Caco-2 (cell line): ENCODE data around the gene EPS8L2. TPM values are rescaled to one million over a fixed set of nuclear protein-coding genes. Genes with fewer than 3 reads are reported as not detected.
A peak's percentile ranks its signal among the peaks of the same experiment; 100 is the strongest.

ENCODE experiments used
- BruUV-seq: library from RNA; stranded (reverse); fragments of 400-500 nt; replicated peaks from 2 replicates; lab custom pipeline; 2021; lab: Mats Ljungman, UMichigan
- CTCF ChIA-PET: fragments of 300-600 bp; sonication (Branson Sonifier 250); formaldehyde crosslinking; loops from one replicate; lab custom pipeline; 2022; ENCODE audit warnings: antibody characterized with exemption; lab: Charles Lee
- POLR2A ChIA-PET: fragments of 300-600 bp; sonication (Branson Sonifier 250); formaldehyde crosslinking; loops from one replicate; lab custom pipeline; 2022; ENCODE audit warnings: antibody characterized with exemption; lab: Charles Lee
- DNase-seq, 2 experiments: peaks; one replicate each; pipeline versions ENCODE4 v3.0.0 to v3.0.0-alpha.2; 2020 to 2022
- H3K27me3 ChIP-seq: replicated peaks from 2 replicates; pipeline ENCODE4 v1.6.0; 2011; ENCODE audit warnings: low read length; ENCODE audit not compliant: control insufficient read depth, insufficient read depth
- H3K36me3 ChIP-seq: 2 replicates; pipeline ENCODE4 v1.5.1; 2011; ENCODE audit warnings: low read length; ENCODE audit not compliant: control insufficient read depth, insufficient read depth
- H3K4me1 ChIP-seq: fragments of 250-450 bp; sonication (Bioruptor Pico); 2 replicates; pipeline ENCODE4 v1.5.1; 2020; ENCODE audit warnings: mild to moderate bottlenecking
- H3K4me3 ChIP-seq: 2 replicates; pipeline ENCODE4 v1.5.1; 2011; ENCODE audit warnings: low read depth, mild to moderate bottlenecking, control low read depth, low read length
- H3K9me3 ChIP-seq: fragments of 250-450 bp; sonication (Bioruptor Pico); 2 replicates; pipeline ENCODE4 v1.5.1; 2020; ENCODE audit warnings: mild to moderate bottlenecking, moderate library complexity
- H3K27ac Mint-ChIP-seq: one replicate; pipeline ENCODE4 v1.8.0; 2022; ENCODE audit warnings: mixed read lengths; ENCODE audit not compliant: unreplicated experiment
- H3K27me3 Mint-ChIP-seq: one replicate; pipeline ENCODE4 v1.8.0; 2022; ENCODE audit warnings: mixed read lengths; ENCODE audit not compliant: insufficient read depth, unreplicated experiment
- H3K36me3 Mint-ChIP-seq: one replicate; pipeline ENCODE4 v1.8.0; 2022; ENCODE audit warnings: mild to moderate bottlenecking, mixed read lengths; ENCODE audit not compliant: insufficient read depth, unreplicated experiment
- H3K4me1 Mint-ChIP-seq: one replicate; pipeline ENCODE4 v1.8.0; 2022; ENCODE audit warnings: low read depth, mixed read lengths; ENCODE audit not compliant: unreplicated experiment
- H3K4me3 Mint-ChIP-seq: one replicate; pipeline ENCODE4 v1.8.0; 2022; ENCODE audit warnings: mild to moderate bottlenecking, moderate library complexity, mixed read lengths; ENCODE audit not compliant: unreplicated experiment
- H3K9me3 Mint-ChIP-seq: one replicate; pipeline ENCODE4 v1.8.0; 2022; ENCODE audit warnings: mixed read lengths; ENCODE audit not compliant: unreplicated experiment
- intact Hi-C: fragments of 100-400 bp; cut with micrococcal nuclease; formaldehyde crosslinking; loops from one replicate; pipeline ENCODE4 v1.10.0; 2022; ENCODE audit not compliant: unreplicated experiment
- total RNA-seq: library from RNA; stranded (reverse); gene quantifications from 2 replicates; pipeline ENCODE4 v1.2.3, GENCODE V29; 2022
- TF ChIP-seq, protein P1 (sequence below), 2 experiments: fragments of 200-600 bp in 1 of 2; IDR thresholded peaks; 1 replicate in 1 of 2; 2 replicates in 1 of 2; pipeline versions ENCODE4 v1.5.1 to v1.8.0; 2011 to 2022; ENCODE audit warnings: antibody characterized with exemption in 1 of 2, control low read depth in 1 of 2, inconsistent platforms in 1 of 2, low read depth in 1 of 2, low read length in 1 of 2, mild to moderate bottlenecking in 1 of 2, moderate library complexity in 1 of 2; ENCODE audit not compliant: insufficient read depth in 1 of 2, severe bottlenecking in 1 of 2, unreplicated experiment in 1 of 2

Gene EPS8L2
- total RNA-seq, 1 experiment from 2014 or later = 224 TPM

DNA sequence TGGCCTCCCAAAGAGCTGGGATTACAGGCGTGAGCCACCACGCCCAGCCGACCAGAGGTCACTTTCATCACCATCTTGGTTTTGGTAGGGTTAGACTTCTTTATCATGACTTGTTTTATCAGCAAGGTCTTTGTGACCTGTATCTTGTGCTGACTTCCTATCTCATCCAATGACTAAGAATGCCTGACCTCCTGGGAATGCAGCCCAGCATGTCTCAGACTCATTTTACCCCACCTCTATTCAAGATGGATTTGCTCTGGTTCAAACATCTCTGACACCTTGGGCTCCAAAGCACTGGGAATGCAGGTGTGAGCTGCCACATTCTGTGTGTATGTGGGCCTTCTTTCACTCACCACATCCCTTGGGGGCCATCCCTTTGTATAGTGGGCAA lies 36.1 kb downstream of the EPS8L2 start:
- no peaks in the 10 kb centered on the region for H3K9me3 ChIP-seq
- TF ChIP-seq, protein P1, sequence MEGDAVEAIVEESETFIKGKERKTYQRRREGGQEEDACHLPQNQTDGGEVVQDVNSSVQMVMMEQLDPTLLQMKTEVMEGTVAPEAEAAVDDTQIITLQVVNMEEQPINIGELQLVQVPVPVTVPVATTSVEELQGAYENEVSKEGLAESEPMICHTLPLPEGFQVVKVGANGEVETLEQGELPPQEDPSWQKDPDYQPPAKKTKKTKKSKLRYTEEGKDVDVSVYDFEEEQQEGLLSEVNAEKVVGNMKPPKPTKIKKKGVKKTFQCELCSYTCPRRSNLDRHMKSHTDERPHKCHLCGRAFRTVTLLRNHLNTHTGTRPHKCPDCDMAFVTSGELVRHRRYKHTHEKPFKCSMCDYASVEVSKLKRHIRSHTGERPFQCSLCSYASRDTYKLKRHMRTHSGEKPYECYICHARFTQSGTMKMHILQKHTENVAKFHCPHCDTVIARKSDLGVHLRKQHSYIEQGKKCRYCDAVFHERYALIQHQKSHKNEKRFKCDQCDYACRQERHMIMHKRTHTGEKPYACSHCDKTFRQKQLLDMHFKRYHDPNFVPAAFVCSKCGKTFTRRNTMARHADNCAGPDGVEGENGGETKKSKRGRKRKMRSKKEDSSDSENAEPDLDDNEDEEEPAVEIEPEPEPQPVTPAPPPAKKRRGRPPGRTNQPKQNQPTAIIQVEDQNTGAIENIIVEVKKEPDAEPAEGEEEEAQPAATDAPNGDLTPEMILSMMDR (IDR thresholded peaks at IDR 0.05; ENCODE audit: insufficient read depth in 1 of 2, low read depth in 1 of 2, low read length in 1 of 2, severe bottlenecking in 1 of 2, unreplicated experiment in 1 of 2) = no peak

DNA sequence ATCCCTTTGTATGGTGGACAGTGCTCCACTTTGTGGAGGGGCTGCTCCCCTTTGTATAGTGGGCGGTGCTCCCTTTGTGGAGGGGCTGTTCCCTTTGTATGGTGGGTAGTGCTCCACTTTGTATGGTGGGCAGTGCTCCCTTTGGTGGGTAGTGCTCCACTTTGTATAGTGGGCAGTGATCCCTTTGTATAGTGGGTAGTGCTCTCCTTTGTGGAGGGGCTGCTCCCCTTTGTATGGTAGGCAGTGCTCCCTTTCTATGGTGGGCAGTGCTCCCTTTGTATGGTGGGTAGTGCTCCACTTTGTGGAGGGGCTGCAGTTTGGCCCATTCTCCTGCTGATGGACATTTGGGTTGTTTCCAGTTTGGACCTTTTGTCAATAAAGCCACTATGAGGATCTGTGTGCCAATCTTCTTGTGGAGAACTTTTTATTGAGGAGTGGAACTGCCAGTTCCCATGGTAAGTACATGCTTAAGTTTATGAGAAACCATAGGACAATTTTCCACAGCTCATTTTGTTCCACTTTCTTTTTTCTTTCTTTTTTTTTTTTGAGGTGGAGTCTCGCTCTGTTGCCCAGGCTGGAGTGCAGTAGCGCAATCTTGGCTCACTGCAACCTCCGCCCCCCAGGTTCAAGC lies 36.7 kb downstream of the EPS8L2 start:
- DNase-seq = no peak
- H3K27me3 Mint-ChIP-seq = no peaks in the 10 kb centered on the region
- CTCF ChIA-PET = interaction anchor here (0.6 kb wide), 1 partner anchor 47 kb away, joined by 4 read pairs; the partner anchor contains the start of gene TMEM80
- no peaks in the 10 kb centered on the region for H3K36me3 ChIP-seq
- peaks cover 14% of the 10 kb centered on the region for H3K36me3 Mint-ChIP-seq
- peaks cover 26% of the 10 kb centered on the region for H3K4me1 Mint-ChIP-seq
- H3K9me3 Mint-ChIP-seq = no peaks in the 10 kb centered on the region
- intact Hi-C loops = no loop called here
- BruUV-seq = no TSS peak
- TF ChIP-seq, protein P1 (IDR thresholded peaks at IDR 0.05; ENCODE audit: insufficient read depth in 1 of 2, low read depth in 1 of 2, low read length in 1 of 2, severe bottlenecking in 1 of 2, unreplicated experiment in 1 of 2) = no peak
- POLR2A ChIA-PET = no interaction called here
- no peak overlapping the region for H3K4me3 Mint-ChIP-seq
- H3K27ac Mint-ChIP-seq = no peak overlapping the region
- no peaks in the 10 kb centered on the region for H3K9me3 ChIP-seq
- H3K27me3 ChIP-seq = no peaks in the 10 kb centered on the region
- H3K4me3 ChIP-seq = no peak overlapping the region
- peaks cover 36% of the 10 kb centered on the region for H3K4me1 ChIP-seq

More for the DNA sequence above, 36.1 kb downstream of the EPS8L2 start:
- Mint-ChIP-seq H3K27me3 (no peaks in the 10 kb centered on the region), H3K27ac (no peak overlapping the region), H3K36me3 (peaks cover 19% of the 10 kb centered on the region), H3K4me1 (peaks cover 30% of the 10 kb centered on the region), H3K9me3 (no peaks in the 10 kb centered on the region), H3K4me3 (no peak overlapping the region)
- H3K4me3 ChIP-seq = no peak overlapping the region
- BruUV-seq = no TSS peak
- ChIA-PET POLR2A (no interaction called here), CTCF (no interaction called here)
- H3K36me3 ChIP-seq = no peaks in the 10 kb centered on the region
- DNase-seq = peak in 1 of 2 experiments; percentile 43
- H3K4me1 ChIP-seq = peaks cover 42% of the 10 kb centered on the region
- no peaks in the 10 kb centered on the region for H3K27me3 ChIP-seq
- intact Hi-C loops = no loop called here

GRCh38 chr11:745428-745827 lies 39.4 kb downstream of the EPS8L2 start:
- POLR2A ChIA-PET = interaction anchor here (0.7 kb wide), 2 partner anchors 9 to 31 kb away, joined by 6 to 8 read pairs; no protein-coding TSS in a partner anchor

More at GRCh38 chr11:745428-745827, 39.4 kb downstream of the EPS8L2 start:
- CTCF ChIA-PET = no interaction called here
- no peaks in the 10 kb centered on the region for H3K27me3 ChIP-seq
- no peaks in the 10 kb centered on the region for H3K9me3 Mint-ChIP-seq
- H3K9me3 ChIP-seq = no peaks in the 10 kb centered on the region
- no peaks in the 10 kb centered on the region for H3K36me3 ChIP-seq
- no peak overlapping the region for H3K27ac Mint-ChIP-seq
- no peak overlapping the region for H3K4me3 Mint-ChIP-seq
- no peak for DNase-seq
- peaks cover 7% of the 10 kb centered on the region for H3K4me1 Mint-ChIP-seq
- H3K4me1 ChIP-seq = peaks cover 35% of the 10 kb centered on the region
- TF ChIP-seq, protein P1 (IDR thresholded peaks at IDR 0.05; ENCODE audit: insufficient read depth in 1 of 2, low read depth in 1 of 2, low read length in 1 of 2, severe bottlenecking in 1 of 2, unreplicated experiment in 1 of 2) = no peak
- no peaks in the 10 kb centered on the region for H3K27me3 Mint-ChIP-seq
- intact Hi-C loops = no loop called here
- peaks cover 6% of the 10 kb centered on the region for H3K36me3 Mint-ChIP-seq
- BruUV-seq = TSS peak; percentile 46
- no peak overlapping the region for H3K4me3 ChIP-seq
